ENCODE data around the gene FCN1. TPM values are rescaled to one million over a fixed set of nuclear protein-coding genes. Genes with fewer than 3 reads are reported as not detected.
"Not testable (repeated sequence)": the region's sequence is repeated elsewhere in the genome, so short reads cannot be mapped to it uniquely, and the experiment has no call there.

Gene FCN1
- total RNA-seq, 1 donor from 2014 or later: not detected

DNA sequence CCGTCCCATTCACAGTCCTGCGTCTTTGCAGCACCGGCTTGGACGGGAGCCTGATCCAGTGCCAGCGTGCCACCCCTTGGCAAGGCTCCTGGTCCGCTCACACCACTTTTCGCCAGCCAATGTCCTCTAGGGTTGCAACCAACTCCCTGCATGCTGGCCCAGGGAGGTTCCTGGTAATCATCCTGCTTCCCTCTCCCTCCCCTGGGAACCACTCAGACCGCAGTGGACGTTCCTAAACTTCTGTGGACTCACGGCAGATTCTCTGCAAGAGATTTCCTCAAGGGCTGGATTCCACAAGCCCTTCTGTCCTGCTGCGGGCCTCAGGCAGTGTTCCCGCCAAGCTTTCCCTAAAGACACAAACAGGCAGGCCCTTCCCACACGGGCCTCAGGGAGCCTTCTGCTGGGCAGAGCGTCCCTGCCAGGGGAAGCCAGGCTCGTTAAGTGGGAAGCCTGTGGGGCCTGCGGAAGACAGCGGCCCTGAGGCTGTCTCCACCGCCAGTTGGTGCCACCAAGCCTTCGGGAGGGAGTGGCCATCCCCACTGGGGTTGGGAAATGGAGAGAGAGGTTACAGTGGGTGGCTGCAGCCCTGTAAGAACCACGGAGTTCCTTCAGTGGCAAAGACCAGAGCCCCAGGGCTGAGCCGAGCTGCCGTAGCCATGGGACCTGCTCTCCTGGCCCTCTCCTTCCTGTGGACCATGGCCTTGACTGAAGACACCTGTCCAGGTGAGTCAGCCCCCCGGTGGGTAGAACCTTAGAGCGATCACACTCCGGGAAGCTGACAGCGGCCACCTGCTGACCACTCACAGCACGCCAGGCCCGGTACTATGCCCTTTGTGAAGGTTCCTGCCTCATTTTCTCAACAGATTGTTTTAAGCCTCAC, 53.5 kb downstream of the FCN1 start:
- peak overlapping the region in 1 of 2 donors; percentile 62 for H3K27ac ChIP-seq

DNA sequence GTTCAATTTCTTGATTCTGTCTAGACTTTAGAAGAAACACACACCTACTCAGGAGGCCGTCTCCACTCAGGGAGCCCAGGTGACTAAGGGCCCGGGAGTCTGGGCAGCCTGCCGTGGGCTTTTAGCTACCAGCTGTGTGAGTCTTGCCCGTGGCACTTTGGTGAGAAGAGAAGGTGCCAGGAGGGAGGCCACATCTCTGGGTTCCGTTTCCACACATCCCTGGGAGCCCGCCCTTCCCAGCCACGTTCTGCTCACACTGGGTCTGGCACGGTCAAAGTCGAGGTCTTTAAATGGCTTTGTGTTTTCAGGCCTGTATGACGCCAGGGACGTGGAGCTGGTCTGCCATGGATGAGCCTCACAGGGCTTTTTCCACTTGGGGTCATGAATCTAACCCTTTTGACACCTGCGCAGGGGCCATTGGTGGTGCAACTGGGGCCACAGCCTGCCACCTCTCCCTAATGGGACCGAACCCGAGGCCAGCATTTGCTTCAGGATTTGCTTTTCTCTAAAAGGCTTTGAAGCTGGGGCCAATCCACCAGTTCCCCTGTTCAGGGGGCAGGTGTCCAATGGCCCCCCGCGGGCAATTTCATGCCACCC, 54.3 kb downstream of the FCN1 start:
- Histone ChIP-seq H3K27me3 (no peaks in the 10 kb centered on the region), H3K36me3 (no peaks in the 10 kb centered on the region), H3K4me3 (no peak overlapping the region), H3K27ac (no peak overlapping the region), H3K4me1 (no peaks in the 10 kb centered on the region), H3K9me3 (no peaks in the 10 kb centered on the region)
- no peak for TF ChIP-seq CTCF (IDR thresholded peaks at IDR 0.05)
- DNase-seq (ENCODE audit: low spot score in 2 of 2): peak in 1 of 2 donors; percentile 77
- intact Hi-C loops (cut with DNase I): no loop called here

More for the DNA sequence above, 53.5 kb downstream of the FCN1 start:
- no peak for TF ChIP-seq CTCF (IDR thresholded peaks at IDR 0.05)
- Histone ChIP-seq H3K9me3 (no peaks in the 10 kb centered on the region), H3K4me3 (no peak overlapping the region), H3K36me3 (no peaks in the 10 kb centered on the region), H3K27me3 (no peaks in the 10 kb centered on the region), H3K4me1 (no peaks in the 10 kb centered on the region)
- peak in 1 of 2 donors; percentile 59 for DNase-seq (ENCODE audit: low spot score in 2 of 2)
- intact Hi-C loops (cut with DNase I): no loop called here

- H3K4me3 ChIP-seq: no peak overlapping the region
- DNase-seq (ENCODE audit: low spot score in 2 of 2): peak in 1 of 2 donors; percentile 34
- H3K27me3 ChIP-seq: no peaks in the 10 kb centered on the region
- H3K9me3 ChIP-seq: no peaks in the 10 kb centered on the region
- H3K4me1 ChIP-seq: no peaks in the 10 kb centered on the region
- H3K27ac ChIP-seq: no peak overlapping the region
- no peak for TF ChIP-seq CTCF (IDR thresholded peaks at IDR 0.05)
- no peaks in the 10 kb centered on the region for H3K36me3 ChIP-seq
- intact Hi-C loops (cut with DNase I): no loop called here
Measured at GRCh38 chr9:134861595-134862334, 55.9 kb downstream of the FCN1 start.

GRCh38 chr9:134860510-134860909, 57.2 kb downstream of the FCN1 start:
- DNase-seq (ENCODE audit: low spot score in 2 of 2): no peak
- no peaks in the 10 kb centered on the region for H3K36me3 ChIP-seq
- no peaks in the 10 kb centered on the region for H3K9me3 ChIP-seq
- H3K4me3 ChIP-seq: no peak overlapping the region
- H3K4me1 ChIP-seq: no peaks in the 10 kb centered on the region
- no peaks in the 10 kb centered on the region for H3K27me3 ChIP-seq
- no peak for TF ChIP-seq CTCF (IDR thresholded peaks at IDR 0.05)
- no peak overlapping the region for H3K27ac ChIP-seq
- intact Hi-C loops (cut with DNase I): no loop called here

DNA sequence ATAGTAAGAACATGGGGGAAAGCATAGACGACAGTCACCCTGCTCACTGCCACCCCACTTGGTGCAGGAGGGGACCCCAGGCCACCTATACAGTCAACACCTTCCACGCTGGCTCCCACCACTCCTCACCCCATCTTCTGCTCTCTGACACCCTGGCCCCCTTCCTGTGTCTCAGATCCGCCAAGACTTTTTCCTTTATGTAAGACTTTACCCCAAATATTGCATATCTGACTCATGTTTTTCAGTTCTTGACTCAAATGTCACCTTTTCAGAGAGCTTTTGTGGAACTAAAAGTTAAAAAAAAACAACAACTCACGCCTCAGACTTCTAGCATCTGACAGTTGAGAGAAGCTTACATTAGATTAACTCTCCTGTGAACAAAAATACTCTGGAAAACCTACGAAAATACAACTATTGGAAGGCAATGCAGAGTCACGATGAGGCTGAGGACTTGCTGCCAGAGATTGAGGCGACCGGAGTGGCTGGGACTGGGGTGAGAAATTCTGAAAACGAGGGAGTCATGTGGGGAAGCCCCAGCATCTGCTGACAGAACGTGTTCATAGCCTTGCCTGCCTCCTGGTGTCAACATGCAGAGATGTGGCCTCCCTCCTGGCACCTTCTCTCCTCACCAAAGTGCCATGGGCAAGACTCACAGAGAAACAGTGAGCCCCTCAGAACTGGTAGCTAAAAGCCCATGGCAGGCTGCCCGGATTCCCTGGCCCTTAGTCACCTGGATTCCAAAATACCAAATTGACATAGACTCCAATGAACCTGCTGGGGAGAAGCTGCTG, 59.5 kb downstream of the FCN1 start:
- H3K27me3 ChIP-seq: no peaks in the 10 kb centered on the region
- no peak overlapping the region for H3K4me3 ChIP-seq
- H3K27ac ChIP-seq: no peak overlapping the region
- no peaks in the 10 kb centered on the region for H3K9me3 ChIP-seq
- TF ChIP-seq CTCF (IDR thresholded peaks at IDR 0.05): no peak
- intact Hi-C loops (cut with DNase I): no loop called here
- no peaks in the 10 kb centered on the region for H3K36me3 ChIP-seq
- DNase-seq (ENCODE audit: low spot score in 2 of 2): peak in 1 of 2 donors; percentile 57
- H3K4me1 ChIP-seq: no peaks in the 10 kb centered on the region

DNA sequence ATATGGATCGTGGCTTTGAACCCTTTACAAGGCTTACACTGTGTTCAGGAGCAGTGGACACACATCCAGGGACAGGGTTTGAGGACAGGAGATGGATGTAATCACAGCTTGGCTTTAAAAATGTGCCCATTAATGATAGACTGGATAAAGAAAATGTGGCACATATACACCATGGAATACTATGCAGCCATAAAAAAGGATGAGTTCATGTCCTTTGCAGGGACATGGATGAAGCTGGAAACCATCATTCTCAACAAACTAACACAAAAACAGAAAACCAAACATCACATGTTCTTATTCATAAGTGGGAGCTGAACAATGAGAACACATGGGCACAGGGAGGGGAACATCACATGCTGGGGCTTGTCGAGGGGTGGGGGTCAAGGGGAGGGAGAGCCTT, 60.3 kb downstream of the FCN1 start:
- H3K9me3 ChIP-seq; H3K4me1 ChIP-seq; H3K27me3 ChIP-seq; intact Hi-C loops (cut with DNase I); H3K27ac ChIP-seq; H3K36me3 ChIP-seq; H3K4me3 ChIP-seq; DNase-seq (ENCODE audit: low spot score in 2 of 2): not testable (repeated sequence)

Measured in ascending aorta (tissue), 2 donors.